Naive thymus-derived CD4-positive, alpha-beta T cell (primary cell): ENCODE results near the gene KSR2. TPM values are rescaled to one million over a fixed set of nuclear protein-coding genes. Genes with fewer than 3 reads are reported as not detected.
A peak's percentile ranks its signal among the peaks of the same experiment; 100 is the strongest.

Experiments used
- ATAC-seq: fragments of 150-1000 bp; cut with Tn5 transposase; 2 replicates; pipeline ENCODE4 v1.10.0; 2021; ENCODE audit warnings: mild to moderate bottlenecking, moderate library complexity
- CTCF ChIA-PET: fragments of 350-600 bp; sonication (Branson Sonifier 250); formaldehyde crosslinking; loops from one replicate; lab custom pipeline; 2021; ENCODE audit warnings: antibody characterized with exemption; lab: Charles Lee
- POLR2A ChIA-PET: fragments of 350-600 bp; sonication (Branson Sonifier 250); formaldehyde crosslinking; loops from one replicate; lab custom pipeline; 2021; ENCODE audit warnings: antibody characterized with exemption, inconsistent platforms; lab: Charles Lee
- DNase-seq, 9 donors: peaks; one replicate each; pipeline versions ENCODE4 v3.0.0 to v3.0.0-alpha.2; 2020 to 2022; ENCODE audit warnings: mixed read lengths in 1 of 9
- H3K27ac ChIP-seq: one replicate; pipeline ENCODE4 v1.7.0; 2013; ENCODE audit warnings: mild to moderate bottlenecking, low read depth, low read length, moderate library complexity
- H3K27me3 ChIP-seq, 2 donors: one replicate each; pipeline ENCODE4 v1.7.0; 2013; ENCODE audit warnings: low read length in 2 of 2, mild to moderate bottlenecking in 2 of 2, moderate library complexity in 2 of 2; ENCODE audit not compliant: control insufficient read depth in 2 of 2, insufficient read depth in 2 of 2
- H3K36me3 ChIP-seq, 3 experiments: 1 replicate in 2 of 3; 2 replicates in 1 of 3; pipeline ENCODE4 v1.7.0; 2013; ENCODE audit warnings: low read length in 3 of 3, mild to moderate bottlenecking in 3 of 3, moderate library complexity in 1 of 3; ENCODE audit not compliant: insufficient read depth in 3 of 3, control insufficient read depth in 2 of 3
- H3K4me1 ChIP-seq, 2 donors: one replicate each; pipeline ENCODE4 v1.7.0; 2013; ENCODE audit warnings: low read length in 2 of 2, mild to moderate bottlenecking in 2 of 2, moderate library complexity in 1 of 2; ENCODE audit not compliant: control insufficient read depth in 2 of 2, insufficient read depth in 2 of 2
- H3K4me3 ChIP-seq: 2 replicates; pipeline ENCODE4 v1.7.0; 2013; ENCODE audit warnings: mild to moderate bottlenecking, low read length
- H3K9me3 ChIP-seq, 3 experiments: 1 replicate in 2 of 3; 2 replicates in 1 of 3; pipeline ENCODE4 v1.7.0; 2013; ENCODE audit warnings: low read length in 3 of 3; ENCODE audit not compliant: control insufficient read depth in 2 of 3
- H3K27ac Mint-ChIP-seq, 9 donors: one replicate each; pipeline ENCODE4 v1.8.0; 2020 to 2022; ENCODE audit warnings: mixed read lengths in 9 of 9, mild to moderate bottlenecking in 8 of 9, moderate library complexity in 5 of 9, inconsistent platforms in 2 of 9
- H3K27me3 Mint-ChIP-seq, 5 donors: one replicate each; pipeline ENCODE4 v1.8.0; 2021 to 2022; ENCODE audit warnings: mixed read lengths in 5 of 5, mild to moderate bottlenecking in 1 of 5
- H3K36me3 Mint-ChIP-seq, 5 donors: one replicate each; pipeline ENCODE4 v1.8.0; 2020 to 2022; ENCODE audit warnings: mixed read lengths in 5 of 5, mild to moderate bottlenecking in 3 of 5, inconsistent platforms in 1 of 5
- H3K4me1 Mint-ChIP-seq, 7 donors: one replicate each; pipeline ENCODE4 v1.8.0; 2020 to 2022; ENCODE audit warnings: mixed read lengths in 7 of 7, mild to moderate bottlenecking in 3 of 7, inconsistent platforms in 1 of 7
- H3K4me3 Mint-ChIP-seq, 10 donors: one replicate each; pipeline ENCODE4 v1.8.0; 2020 to 2022; ENCODE audit warnings: mild to moderate bottlenecking in 10 of 10, mixed read lengths in 10 of 10, moderate library complexity in 6 of 10, inconsistent platforms in 2 of 10
- H3K9me3 Mint-ChIP-seq, 11 donors: one replicate each; pipeline ENCODE4 v1.8.0; 2020 to 2022; ENCODE audit warnings: mixed read lengths in 11 of 11, mild to moderate bottlenecking in 4 of 11, inconsistent platforms in 1 of 11, moderate library complexity in 1 of 11
- intact Hi-C, 2 donors: fragments of 100-400 bp; cut with micrococcal nuclease; formaldehyde crosslinking; loops; one replicate each; pipeline ENCODE4 v1.15.1; 2023
- polyA plus RNA-seq, 2 donors: library from polyadenylated mRNA; unstranded; fragments of 300-500 nt; fragmentation: Illumina TruSeq; gene quantifications; one replicate each; pipeline ENCODE4 v1.2.3, GENCODE V29; 2021
- total RNA-seq, 6 experiments: library from RNA in 5 of 6; stranded (reverse) in 5 of 6; gene quantifications; 1 replicate in 5 of 6; 2 replicates in 1 of 6; pipeline ENCODE4 v1.2.3 and lab custom pipeline; 2021 to 2026

Gene KSR2
- total and polyA plus RNA-seq, 7 experiments from 2014 or later = 0.03 to 0.07 TPM; not detected in 5

- Mint-ChIP-seq H3K4me3 (no peak overlapping the region), H3K27ac (no peak overlapping the region), H3K4me1 (peaks cover 0 to 4% (median 0%) of the 10 kb centered on the region in 7 donors), H3K27me3 (peaks cover 10 to 41% (median 30%) of the 10 kb centered on the region in 5 donors), H3K36me3 (peaks cover 0 to 16% (median 13%) of the 10 kb centered on the region in 5 donors), H3K9me3 (peaks cover 4 to 36% (median 13%) of the 10 kb centered on the region in 11 donors)
- ChIA-PET CTCF (no interaction called here), POLR2A (no interaction called here)
- Histone ChIP-seq H3K27ac (no peak overlapping the region), H3K9me3 (no peaks in the 10 kb centered on the region), H3K27me3 (peaks cover 0 to 3% of the 10 kb centered on the region in 2 donors), H3K4me3 (no peak overlapping the region), H3K4me1 (no peaks in the 10 kb centered on the region), H3K36me3 (no peaks in the 10 kb centered on the region)
- ATAC-seq = no peak
- DNase-seq = no peak
- intact Hi-C loops = no loop called here
Observed at GRCh38 chr12:117975006-117975405, 6.2 kb upstream of the KSR2 start.

DNA sequence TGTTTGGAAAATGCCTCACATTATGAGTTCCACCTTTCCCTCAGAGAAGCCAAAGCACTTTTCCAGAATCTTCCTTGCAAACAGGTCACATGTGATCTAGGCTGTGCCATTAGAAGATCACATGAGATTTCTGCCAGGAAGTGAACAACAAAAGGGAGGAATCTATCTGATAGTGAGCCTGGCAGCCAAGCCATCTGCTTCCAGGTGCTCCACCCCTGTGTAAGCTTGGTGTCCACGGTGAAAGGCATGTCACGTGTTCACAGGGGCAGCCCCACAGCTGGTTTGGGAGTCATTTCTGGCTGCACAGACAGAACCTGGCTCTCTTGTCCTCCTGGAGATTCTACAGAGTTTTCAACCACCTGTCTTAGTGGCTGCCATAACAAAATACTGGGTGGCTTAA lies 3.5 kb upstream of the KSR2 start:
- Histone ChIP-seq H3K27ac (no peak overlapping the region), H3K9me3 (no peaks in the 10 kb centered on the region), H3K4me3 (no peak overlapping the region), H3K36me3 (no peaks in the 10 kb centered on the region), H3K4me1 (no peaks in the 10 kb centered on the region), H3K27me3 (no peaks in the 10 kb centered on the region)
- CTCF ChIA-PET = no interaction called here
- Mint-ChIP-seq H3K9me3 (peaks cover 4 to 36% (median 15%) of the 10 kb centered on the region in 11 donors), H3K27me3 (peaks cover 30 to 47% (median 42%) of the 10 kb centered on the region in 5 donors), H3K4me3 (no peak overlapping the region), H3K27ac (no peak overlapping the region), H3K36me3 (peaks cover 0 to 20% (median 13%) of the 10 kb centered on the region in 5 donors), H3K4me1 (peaks cover 0 to 19% (median 8%) of the 10 kb centered on the region in 7 donors)
- POLR2A ChIA-PET = no interaction called here
- intact Hi-C loops = no loop called here
- ATAC-seq = no peak
- DNase-seq = no peak

- Histone ChIP-seq H3K4me3 (no peak overlapping the region), H3K27me3 (no peaks in the 10 kb centered on the region), H3K36me3 (no peaks in the 10 kb centered on the region), H3K9me3 (no peaks in the 10 kb centered on the region), H3K27ac (no peak overlapping the region), H3K4me1 (no peaks in the 10 kb centered on the region)
- Mint-ChIP-seq H3K9me3 (peaks cover 4 to 36% (median 15%) of the 10 kb centered on the region in 11 donors), H3K36me3 (peaks cover 0 to 20% (median 13%) of the 10 kb centered on the region in 5 donors), H3K4me1 (peaks cover 0 to 21% (median 10%) of the 10 kb centered on the region in 7 donors), H3K4me3 (peak overlapping the region in 4 of 10 donors; percentile 38 to 86 (median 64)), H3K27me3 (peaks cover 48 to 62% (median 60%) of the 10 kb centered on the region in 5 donors), H3K27ac (no peak overlapping the region)
- DNase-seq (no peak), ATAC-seq (no peak)
- intact Hi-C loops = no loop called here
- ChIA-PET POLR2A (no interaction called here), CTCF (no interaction called here)
Observed at GRCh38 chr12:117970334-117970733, 1.5 kb upstream of the KSR2 start.

- CTCF ChIA-PET = no interaction called here
- H3K36me3 Mint-ChIP-seq = peaks cover 0 to 18% (median 9%) of the 10 kb centered on the region in 5 donors
- Histone ChIP-seq H3K36me3 (no peaks in the 10 kb centered on the region), H3K4me3 (no peak overlapping the region), H3K27ac (no peak overlapping the region), H3K9me3 (no peaks in the 10 kb centered on the region), H3K4me1 (no peaks in the 10 kb centered on the region), H3K27me3 (no peaks in the 10 kb centered on the region)
- peak overlapping the region in 9 of 10 donors; percentile 32 to 90 (median 72) for H3K4me3 Mint-ChIP-seq
- DNase-seq (no peak), ATAC-seq (no peak)
- peaks cover 4 to 36% (median 13%) of the 10 kb centered on the region in 11 donors for H3K9me3 Mint-ChIP-seq
- POLR2A ChIA-PET = no interaction called here
- H3K4me1 Mint-ChIP-seq = peaks cover 0 to 21% (median 10%) of the 10 kb centered on the region in 7 donors
- H3K27me3 Mint-ChIP-seq = peaks cover 57 to 74% (median 63%) of the 10 kb centered on the region in 5 donors
- intact Hi-C loops = loop anchor here in 1 of 2 donors (2.0 kb wide), 1 partner anchor 49 kb away; the partner anchor contains the start of gene RFC5
- no peak overlapping the region for H3K27ac Mint-ChIP-seq
Observed at GRCh38 chr12:117968151-117968789, 520 bp downstream of the KSR2 start.

- H3K27ac Mint-ChIP-seq = no peak overlapping the region
Observed at GRCh38 chr12:117967512-117967911, 1.3 kb downstream of the KSR2 start.

GRCh38 chr12:117967043-117967442 lies 1.7 kb downstream of the KSR2 start:
- POLR2A ChIA-PET = no interaction called here
- CTCF ChIA-PET = no interaction called here
- Histone ChIP-seq H3K9me3 (no peaks in the 10 kb centered on the region), H3K27me3 (no peaks in the 10 kb centered on the region), H3K4me3 (no peak overlapping the region), H3K4me1 (no peaks in the 10 kb centered on the region), H3K27ac (no peak overlapping the region), H3K36me3 (no peaks in the 10 kb centered on the region)
- intact Hi-C loops = no loop called here
- H3K4me3 Mint-ChIP-seq = peak overlapping the region in 4 of 10 donors; percentile 33 to 86 (median 50)
- H3K36me3 Mint-ChIP-seq = peaks cover 0 to 12% (median 4%) of the 10 kb centered on the region in 5 donors
- H3K9me3 Mint-ChIP-seq = peaks cover 4 to 24% (median 9%) of the 10 kb centered on the region in 11 donors
- H3K27ac Mint-ChIP-seq = no peak overlapping the region
- ATAC-seq (no peak), DNase-seq (no peak)
- H3K27me3 Mint-ChIP-seq = peaks cover 58 to 72% (median 62%) of the 10 kb centered on the region in 5 donors
- peaks cover 0 to 21% (median 10%) of the 10 kb centered on the region in 7 donors for H3K4me1 Mint-ChIP-seq

More at GRCh38 chr12:117967512-117967911, 1.3 kb downstream of the KSR2 start:
- Histone ChIP-seq H3K27ac (no peak overlapping the region), H3K4me1 (no peaks in the 10 kb centered on the region), H3K9me3 (no peaks in the 10 kb centered on the region), H3K27me3 (no peaks in the 10 kb centered on the region), H3K4me3 (no peak overlapping the region), H3K36me3 (no peaks in the 10 kb centered on the region)
- CTCF ChIA-PET = no interaction called here
- ATAC-seq (no peak), DNase-seq (no peak)
- Mint-ChIP-seq H3K9me3 (peaks cover 4 to 29% (median 13%) of the 10 kb centered on the region in 11 donors), H3K4me1 (peaks cover 0 to 21% (median 10%) of the 10 kb centered on the region in 7 donors), H3K4me3 (peak overlapping the region in 7 of 10 donors; percentile 32 to 86 (median 42)), H3K27me3 (peaks cover 57 to 74% (median 60%) of the 10 kb centered on the region in 5 donors), H3K36me3 (peaks cover 0 to 13% (median 5%) of the 10 kb centered on the region in 5 donors)
- intact Hi-C loops = no loop called here
- POLR2A ChIA-PET = no interaction called here
